ENCODE data around the gene NFATC1.

DNA sequence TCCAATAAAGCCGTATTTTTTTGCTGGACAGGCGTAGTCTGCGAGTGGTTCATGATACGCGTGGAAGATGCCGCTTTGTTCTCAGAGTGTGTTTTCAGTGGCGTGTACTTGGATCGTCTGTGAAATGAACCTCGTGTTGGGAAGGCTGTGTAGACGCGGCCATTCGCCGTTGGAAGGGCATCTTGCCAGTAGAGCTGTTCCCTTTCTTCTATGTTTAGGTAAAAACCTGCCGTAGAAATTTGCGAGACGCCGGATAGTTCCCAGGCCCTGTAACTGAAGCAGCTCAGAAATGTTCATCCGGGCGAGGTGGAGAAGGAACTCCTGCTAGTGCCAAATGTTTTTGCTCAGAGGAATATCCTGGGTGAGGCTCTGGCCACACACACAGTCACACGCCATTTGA lies 133.6 kb downstream of the NFATC1 start:
- TF ChIP-seq, protein P1, sequence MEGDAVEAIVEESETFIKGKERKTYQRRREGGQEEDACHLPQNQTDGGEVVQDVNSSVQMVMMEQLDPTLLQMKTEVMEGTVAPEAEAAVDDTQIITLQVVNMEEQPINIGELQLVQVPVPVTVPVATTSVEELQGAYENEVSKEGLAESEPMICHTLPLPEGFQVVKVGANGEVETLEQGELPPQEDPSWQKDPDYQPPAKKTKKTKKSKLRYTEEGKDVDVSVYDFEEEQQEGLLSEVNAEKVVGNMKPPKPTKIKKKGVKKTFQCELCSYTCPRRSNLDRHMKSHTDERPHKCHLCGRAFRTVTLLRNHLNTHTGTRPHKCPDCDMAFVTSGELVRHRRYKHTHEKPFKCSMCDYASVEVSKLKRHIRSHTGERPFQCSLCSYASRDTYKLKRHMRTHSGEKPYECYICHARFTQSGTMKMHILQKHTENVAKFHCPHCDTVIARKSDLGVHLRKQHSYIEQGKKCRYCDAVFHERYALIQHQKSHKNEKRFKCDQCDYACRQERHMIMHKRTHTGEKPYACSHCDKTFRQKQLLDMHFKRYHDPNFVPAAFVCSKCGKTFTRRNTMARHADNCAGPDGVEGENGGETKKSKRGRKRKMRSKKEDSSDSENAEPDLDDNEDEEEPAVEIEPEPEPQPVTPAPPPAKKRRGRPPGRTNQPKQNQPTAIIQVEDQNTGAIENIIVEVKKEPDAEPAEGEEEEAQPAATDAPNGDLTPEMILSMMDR (IDR thresholded peaks at IDR 0.05 in 4 of 5, conservative IDR thresholded peaks at IDR 0.05 in 1 of 5) = no peak
- no peak for TF ChIP-seq POLR2A (IDR thresholded peaks at IDR 0.05)
